ENCODE results near the gene WDR38.

Gene WDR38

DNA sequence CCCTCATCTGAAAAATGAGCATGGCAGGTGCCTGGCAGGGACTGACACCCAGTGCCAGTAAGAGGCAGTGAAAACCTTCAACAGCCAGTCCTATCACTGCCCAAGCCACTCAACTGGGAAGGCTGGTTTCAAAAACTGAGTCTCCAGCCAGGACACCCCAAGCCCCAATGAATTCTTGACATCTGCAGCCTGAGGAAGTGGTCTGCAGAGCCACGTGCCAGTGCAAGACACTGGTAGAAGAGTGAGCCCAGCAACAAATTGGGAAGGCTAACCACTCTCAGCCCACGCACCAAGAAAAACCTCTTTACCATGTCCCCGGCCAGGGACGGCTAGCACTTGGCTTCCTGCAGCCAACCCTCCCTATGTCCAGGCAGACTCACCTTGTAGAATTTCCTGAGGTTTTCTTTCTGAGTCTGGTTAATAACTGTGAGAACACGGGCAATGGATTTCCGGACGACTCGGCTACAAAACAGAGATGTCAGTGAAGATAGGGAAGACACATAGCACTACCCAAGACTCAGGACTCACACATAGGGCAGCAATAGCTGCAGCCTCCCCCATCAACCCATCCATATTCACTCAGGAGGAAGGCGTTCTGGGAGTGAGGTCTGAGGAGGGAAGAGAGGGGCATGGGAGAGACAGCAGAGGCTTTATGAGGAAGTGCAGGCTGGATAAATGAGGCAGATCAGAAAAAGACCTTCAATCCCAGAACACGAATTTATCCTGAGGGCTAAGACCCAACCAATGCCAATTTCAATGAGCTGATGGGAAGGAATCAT is 6.7 kb downstream of the WDR38 start:
- DNase-seq: no peak

DNA sequence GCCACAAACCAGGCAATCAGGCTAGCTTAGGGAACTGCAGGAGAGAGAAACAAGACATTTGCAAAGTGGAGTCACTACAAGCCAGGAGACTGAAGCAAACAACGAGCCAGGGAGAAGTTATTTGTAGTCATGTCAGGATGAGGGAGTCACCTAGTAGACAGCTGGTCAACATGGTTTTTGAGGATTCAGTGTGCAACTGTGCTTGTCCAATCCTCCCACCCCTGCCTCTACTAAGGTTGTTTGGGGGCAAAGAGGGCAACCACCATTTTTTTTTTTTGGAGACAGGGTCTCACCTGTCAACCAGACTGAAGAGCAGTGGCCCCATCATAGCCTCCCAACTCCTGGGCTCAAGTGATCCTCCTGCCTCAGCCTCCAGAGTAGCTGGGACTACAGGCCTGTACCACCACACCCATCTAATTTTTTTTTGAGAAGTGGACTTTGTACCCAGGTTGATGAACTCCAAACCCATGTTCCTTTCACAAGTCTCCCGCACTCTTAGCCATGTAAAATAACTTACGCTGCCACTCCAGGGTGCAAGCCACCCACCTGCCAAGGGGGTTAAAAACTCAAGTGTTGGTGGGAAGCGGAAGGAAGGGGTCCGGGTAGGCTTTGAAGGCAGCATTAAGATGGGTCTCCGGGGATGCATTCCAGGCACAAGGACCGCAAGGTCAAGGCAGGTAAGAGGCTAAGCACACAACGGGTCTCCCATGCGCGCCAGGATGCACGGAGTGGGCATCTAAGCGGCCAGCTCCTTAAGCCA is 7.5 kb downstream of the WDR38 start:
- DNase-seq: no peak

DNA sequence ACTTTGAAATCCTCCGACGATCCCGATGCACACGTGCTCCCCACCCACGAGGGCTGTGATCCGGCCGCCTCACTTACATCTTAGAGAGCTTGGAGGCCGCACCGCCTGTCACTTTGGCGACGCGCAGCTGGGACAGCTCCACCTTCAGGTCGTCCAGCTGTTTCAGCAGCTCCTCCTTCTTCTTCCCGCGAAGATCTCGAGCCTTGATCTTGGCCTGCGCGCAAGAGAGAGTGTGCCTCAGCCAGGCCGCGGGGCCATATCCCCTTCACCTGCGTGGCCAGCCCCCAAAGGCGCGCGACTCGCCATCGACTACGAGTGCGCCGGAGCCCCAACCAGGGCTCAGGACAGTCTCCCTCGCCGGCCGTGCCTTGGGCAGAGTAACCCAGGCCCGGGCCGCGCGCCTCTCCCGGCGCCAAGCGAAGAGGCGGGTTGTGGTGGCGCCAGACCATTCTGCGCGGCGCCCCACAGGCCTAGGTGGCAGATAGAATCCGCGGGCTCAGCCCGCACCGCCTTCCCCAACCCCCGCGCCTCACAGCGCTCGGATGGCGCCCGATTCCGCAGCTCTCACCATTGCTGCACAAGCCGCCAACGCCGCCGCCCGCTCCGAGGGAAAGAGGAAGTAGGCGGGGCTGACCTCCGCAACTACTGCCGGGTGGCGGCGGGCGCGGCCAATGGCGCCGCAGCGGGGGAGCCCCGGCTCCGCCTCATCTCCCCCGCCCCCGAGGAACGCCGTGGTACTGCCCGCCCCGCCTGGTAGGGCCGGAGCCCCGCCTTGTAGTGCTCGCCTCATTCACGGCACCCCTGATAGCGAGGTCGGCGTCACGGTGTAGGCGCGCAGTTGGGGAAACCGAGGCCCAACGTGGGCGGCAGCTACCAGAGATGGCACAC is 8.3 kb downstream of the WDR38 start, which contains the start of the genes ARPC5L and RPL35:
Gene ARPC5L, plus strand, starts transcription at position 789 of the 888 bp plus-strand sequence. CDS start 7,161 bp downstream, outside the sequence.
Gene RPL35, minus strand, starts transcription at position 616 of the 888 bp plus-strand sequence. Its CDS starts 45 bp downstream, at position 571.
- peak; percentile 58 for DNase-seq

DNA sequence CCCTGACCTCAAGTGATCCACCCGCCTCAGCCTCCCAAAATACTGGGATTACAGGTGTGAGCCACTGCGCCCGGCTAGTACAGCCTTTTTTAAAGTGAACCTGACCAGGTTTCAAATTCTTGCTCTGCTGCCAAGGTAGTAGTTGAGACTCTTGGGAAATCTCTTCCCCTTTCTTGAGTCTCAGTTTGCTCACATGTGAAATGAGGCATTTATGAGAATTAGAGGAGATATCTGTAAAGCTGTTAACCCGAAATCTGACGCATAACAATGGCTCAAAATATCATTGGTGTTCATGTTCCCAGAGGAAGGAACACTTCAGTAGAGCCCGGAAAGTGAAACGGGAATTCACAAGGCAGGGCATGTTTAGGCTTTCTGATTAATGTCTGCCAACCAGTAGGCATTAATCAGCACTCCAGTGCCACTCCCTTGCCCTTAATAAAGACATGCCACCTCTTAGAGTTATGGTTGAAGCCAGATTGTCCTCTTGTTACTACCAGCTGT is 10.2 kb downstream of the WDR38 start:
- no peak for DNase-seq

DNA sequence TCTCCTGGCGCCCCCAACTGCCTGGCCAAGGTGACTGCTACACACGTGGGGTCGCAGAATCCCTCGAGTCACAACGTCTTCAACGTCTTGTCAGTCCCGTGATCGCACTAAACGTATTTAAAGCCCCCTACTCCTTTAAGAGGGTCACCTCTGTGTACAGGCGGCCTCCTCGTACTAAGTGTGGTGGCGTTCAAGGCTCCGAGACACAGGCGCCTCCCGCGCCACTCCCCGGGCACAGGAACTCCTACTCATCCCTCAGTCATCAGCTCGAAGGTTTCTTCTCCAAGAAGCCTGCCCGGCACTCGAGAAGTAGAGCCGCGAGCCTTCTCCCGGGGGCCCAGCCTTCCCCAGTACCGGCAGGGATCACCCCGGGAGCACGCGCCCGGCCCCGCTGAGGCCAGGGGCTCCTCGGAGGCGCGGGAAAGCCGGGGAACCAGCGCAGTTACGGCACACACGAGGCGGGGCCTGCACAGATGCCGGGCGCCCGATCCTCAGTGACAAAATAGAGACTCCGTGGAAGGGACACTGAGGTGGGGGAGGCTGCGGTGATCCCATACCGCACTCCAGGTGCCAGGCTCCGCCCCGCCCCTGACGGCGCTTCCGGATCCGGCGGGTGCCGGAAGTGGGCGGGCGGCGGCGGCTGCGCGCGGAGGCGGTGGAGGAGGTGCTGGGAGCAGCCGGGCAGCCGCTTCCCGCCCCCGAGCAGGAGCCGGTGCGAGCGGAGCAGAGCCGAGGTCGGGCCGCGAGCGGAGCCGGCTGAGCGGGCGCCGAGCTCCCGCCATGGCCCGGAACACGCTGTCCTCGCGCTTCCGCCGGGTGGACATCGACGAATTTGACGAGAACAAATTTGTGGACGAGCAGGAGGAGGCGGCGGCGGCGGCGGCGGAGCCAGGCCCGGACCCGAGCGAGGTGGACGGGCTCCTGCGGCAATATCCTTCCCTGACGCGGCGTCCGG is 15.5 kb downstream of the WDR38 start:
- DNase-seq: no peak

DNA sequence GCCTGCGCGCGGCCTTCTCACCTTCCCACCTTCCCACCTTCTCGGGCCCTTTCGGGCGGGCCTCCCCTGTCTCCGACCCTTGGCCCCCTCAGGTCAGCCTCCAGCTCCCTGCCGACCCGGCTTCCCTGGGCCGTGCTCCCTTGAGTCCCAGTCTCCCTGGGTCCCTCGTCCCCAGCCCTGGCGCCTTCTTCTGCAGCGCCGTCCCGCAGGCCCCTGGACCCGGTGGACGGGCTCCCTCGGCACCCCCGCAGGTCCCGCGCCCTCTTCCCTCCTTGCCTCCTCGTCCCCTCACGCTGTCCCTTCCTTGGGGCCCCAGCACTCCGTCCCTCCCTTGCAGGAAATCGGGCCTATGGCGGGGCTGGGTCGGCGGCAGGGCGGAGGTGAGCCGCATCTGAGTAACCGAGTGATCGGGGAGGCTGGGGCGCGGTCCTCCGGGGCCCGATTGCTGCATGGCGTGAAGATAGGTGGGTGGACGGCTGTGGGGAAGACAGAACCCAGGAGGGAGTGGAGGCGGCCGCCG is 16.3 kb downstream of the WDR38 start:
- no peak for DNase-seq

DNA sequence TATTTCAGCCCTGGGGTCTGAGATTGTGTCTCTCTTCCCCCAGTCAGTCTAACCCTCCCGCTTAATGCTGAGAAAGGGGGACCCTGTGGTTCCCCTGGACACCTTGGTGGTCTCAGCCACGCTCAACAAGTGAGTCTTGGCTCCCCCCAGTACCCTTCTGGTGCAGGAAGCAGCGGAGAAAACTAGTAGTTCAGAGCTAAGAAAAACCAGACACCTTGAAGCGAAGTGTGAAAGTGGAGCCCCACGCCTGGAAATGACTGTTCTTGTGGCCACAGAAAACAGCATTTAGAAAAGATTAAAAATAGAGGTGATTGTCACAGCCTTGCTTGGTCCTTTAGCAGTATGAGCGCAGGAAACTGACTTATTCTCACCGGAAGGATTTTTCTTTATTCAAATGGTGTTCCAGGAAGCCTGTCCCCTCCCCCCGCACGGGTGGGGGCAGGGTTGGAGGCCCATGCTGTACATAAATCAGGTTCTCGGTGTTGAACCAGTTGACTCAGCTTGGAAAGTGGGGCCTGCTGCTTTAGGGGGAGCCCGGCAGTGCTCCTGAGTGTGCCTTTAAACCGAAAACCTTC is 16.8 kb downstream of the WDR38 start:
- DNase-seq: no peak

DNA sequence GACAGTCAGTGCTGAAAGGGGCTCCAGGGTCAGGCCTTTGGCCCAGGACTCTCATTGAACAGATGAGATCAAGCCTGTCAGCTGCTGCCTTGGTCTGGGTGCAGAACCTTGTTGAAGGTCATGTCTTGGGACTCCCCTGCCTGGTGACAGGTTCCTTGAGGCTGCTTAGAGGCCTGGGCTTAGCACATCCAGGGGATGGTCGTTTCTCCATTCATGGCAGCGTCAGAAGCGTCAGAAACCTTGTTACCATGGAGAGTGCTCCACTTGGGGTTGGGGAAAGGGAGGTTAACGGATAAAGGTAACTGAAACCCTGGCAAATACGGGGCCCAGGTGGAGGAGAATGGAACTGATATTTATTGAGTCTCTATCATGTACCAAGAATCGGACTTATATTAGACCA is 17.5 kb downstream of the WDR38 start:
- DNase-seq: no peak

DNA sequence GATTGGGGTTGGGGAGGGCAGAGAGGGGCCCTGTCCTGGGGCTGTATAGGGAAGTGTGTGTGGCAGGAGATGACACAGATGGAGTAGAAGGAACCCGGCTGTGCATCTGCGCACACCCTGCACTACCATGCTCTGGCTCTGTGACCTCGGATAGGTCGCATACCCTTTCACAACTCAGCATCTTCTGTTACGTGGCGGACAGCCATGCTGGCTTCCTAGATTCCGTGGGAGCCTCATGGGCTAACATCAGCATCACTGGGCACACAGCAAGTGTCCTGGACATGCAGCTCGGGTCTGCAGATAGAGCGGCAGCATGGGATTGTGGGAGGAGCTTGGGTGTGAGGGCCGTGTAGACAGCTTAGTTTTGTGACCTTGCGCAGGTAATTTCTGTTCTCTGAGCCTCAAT is 17.9 kb downstream of the WDR38 start:
- DNase-seq: no peak

DNA sequence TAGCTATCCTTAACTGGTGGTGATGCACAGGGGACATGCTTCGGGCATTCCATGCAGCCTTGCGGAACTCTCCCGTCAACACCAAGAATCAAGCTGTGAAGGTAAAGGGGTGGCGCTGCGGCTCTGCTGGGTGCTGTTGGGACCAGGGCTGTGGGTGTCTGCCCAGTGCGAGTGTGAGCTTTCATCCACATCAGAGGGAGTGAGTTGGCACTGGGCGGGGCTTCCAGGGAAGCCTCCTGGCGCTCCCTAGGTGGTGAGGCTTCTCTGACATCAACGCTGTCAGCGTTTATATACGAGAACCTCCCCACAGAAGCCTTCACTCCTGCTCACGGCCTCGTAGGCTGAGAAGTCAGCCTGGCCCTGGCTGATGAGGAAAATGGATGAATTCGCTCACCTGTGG is 20.4 kb downstream of the WDR38 start:
- no peak for DNase-seq

DNA sequence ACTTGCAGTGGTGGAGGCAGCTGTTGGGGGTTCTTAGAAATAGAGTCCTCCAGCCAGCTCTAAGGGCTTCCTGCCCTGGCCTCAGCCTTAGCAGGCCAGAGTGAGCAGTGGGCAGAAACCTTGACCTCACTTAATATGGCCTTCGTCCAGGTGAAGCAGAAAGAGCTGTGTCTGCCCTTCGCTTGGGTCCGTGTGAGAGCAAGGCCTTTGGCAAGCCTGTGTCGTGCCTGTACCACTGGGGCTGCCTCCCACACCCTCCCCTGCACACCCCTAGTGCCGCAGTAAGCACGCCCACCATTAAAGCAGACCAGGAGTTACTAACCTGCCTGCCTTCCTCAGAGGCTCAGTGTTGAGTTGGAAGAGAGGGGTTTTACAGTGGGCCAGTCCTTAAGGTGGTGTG is 22.2 kb downstream of the WDR38 start:
- no peak for DNase-seq

DNA sequence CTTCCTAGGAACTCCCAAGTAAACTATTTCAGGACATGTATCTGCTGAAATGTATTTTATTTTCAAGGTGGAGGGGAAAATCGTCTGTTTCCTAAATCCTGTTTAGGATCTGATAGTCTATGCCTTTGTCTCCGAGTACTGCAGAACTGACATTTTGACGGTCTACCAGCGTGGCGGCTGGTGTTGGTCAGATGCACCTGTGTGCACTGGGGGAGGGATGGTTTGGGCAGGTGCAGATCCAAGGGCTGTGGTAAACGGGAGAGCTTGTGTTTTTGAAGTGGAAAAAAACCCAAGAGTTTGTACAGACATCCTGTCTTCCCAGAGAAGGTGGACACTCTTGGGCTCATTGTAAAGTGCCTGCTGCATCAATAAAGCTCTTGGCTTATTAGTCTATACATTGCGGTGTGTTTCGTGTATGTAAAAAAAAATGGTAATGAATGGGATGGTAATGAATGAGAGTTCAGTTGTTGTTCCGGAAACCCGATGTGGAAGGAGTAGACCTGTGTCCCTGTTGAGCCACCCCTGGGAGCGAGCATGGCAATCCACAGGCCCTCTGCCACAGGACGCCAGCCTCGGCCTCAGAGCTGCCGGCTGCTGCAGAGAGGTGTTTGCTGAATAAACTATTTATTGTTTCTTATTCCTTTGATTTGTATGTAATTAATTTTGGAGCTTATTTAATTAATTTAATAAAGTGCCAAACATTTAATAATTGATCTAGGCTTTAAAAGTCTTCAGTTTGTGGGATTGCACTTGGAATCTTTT is 23.9 kb downstream of the WDR38 start:
- DNase-seq: no peak

DNA sequence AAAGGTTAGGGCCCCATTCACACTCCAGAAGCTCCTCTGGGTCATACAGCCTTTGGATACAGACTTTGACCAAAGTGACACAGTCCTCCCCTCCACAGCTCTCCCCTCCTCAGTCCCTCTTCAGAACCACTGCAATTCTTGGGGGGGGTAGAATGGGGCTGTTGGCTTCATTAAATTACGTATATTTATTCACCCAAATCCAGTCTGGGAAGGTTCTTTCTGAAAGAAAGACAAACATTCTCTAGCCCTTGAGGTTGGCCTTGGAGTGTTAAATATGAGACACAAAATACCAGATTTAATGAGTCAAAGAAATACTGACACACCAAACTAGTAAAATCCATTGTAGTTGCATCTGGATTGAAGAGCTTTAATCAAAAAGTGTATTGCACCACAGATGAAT is 24.8 kb downstream of the WDR38 start:
- no peak for DNase-seq

DNA sequence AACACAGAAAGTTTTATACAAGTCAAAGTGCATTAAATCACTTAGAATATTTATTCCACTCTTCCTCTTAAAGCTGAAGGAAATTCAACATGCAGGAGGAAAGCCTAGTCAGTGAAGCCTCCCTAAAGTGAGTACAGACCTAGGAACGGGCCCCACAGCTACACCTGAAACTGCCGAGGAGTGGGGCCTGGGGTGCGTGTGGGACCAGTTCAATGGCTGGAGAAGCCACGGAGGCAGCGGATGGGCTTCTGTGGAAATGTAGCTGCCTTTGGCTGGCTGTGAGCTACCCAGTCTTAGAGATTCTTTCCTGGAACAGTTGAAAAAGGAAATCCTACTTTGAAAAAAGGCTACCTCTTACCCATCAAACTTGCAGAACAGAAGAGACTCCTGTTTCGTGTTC is 25.3 kb downstream of the WDR38 start:
- DNase-seq: no peak

DNA sequence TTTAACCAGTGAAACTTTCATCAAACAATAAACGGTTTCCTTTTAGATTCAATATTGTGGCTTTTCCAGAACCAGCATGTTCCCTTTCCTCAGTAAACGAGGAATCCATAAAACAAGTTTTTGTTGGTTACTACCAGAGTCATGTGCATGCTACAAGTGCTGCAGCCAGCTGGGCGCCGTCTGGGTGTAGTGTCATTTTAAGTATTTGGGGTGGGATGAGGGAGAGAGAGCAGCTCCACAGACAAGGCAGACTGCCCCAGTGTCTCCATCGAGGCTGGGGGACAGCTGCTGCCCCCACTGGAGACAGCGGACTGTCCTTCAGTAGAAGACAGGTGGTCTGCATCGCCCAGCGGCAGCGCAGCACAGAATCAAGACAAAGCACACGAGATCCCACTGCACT is 26.0 kb downstream of the WDR38 start:
- DNase-seq: no peak

DNA sequence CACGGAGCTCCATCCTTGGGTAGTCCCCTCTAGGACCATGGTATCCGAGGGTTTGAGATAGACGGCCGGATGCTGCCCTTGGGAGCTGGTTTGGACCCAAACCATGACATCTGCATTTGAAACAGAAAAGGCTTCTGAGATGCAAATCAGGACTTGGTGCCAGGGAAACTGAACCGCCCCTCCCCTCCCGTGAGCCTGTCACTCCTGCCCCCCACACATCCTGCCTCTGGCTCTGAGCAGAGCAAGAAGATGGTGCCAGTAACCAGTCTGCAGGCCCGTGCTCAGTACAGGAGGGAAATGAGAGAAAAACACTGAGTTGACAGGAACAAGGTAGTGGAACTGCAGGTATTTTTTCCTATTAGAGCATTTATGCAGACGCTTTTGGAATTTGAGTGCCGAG is 27.2 kb downstream of the WDR38 start:
- DNase-seq: no peak

DNA sequence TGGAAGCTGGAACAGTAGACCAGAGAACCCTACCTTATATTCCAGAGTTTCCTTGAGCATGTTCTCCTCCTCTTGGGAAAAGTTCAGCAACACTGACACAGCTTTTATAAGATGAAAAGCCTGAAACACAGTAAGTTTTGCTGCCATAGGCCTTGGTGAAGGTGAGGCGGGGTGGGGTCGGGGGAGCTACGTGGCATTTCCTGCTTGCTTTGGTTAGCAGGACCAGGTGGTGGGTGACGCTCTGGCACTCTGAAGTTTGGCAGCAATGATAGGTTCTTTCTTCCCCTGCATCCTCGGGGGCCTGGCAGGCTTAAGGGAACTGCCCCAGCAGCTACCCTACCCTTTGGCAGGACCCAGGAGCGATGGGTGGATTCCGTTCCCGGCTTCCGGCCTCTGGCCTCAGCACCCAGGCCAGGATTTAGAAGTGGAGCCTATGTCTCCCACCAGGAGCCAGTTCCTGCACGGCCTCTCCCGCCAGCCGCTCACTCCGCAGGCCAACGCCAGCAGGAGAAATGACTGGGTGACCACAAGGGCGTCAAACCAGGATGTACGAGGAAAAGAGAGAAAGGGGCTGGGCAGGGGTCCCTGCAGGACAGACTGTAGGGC is 28.0 kb downstream of the WDR38 start:
- no peak for DNase-seq

DNA sequence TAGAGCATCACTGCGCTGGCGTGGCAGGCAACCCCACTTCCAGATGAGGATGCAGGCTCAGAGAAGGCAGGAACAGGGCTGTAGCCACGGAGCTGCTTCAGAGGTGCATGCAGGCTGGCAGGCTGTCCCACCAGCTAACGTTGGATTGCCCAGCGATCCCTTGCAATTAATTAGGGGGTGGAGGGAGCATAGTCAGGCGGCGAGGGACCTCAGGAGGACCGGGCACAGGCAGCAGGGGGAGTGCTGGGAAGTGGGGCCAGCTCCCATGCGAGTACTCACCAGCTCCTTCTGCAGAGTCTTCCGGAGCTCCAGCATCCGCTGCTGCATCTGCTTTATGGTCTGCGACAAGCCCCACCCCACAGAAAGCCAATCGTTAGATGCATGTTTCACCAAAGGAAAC is 29.0 kb downstream of the WDR38 start:
- DNase-seq: no peak

DNA sequence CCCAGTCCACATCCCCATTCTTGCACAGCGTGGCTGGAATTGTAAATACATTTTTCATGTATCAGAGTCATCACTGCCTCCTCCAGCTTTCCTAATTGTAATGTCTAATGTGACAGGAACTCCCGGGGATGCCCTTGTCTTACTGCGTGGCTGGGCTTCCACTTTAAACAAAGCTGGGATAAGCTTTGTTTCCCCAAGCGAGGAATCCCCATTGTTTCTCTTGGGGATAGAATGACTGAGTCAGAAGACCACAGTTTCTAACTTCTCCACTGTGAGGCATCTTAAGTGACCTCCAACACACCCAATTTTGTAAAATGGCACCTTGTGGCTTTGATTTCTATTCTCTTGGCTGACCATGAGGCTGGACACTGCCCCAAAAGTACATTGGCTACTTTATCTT is 31.1 kb downstream of the WDR38 start:
- no peak for DNase-seq

DNA sequence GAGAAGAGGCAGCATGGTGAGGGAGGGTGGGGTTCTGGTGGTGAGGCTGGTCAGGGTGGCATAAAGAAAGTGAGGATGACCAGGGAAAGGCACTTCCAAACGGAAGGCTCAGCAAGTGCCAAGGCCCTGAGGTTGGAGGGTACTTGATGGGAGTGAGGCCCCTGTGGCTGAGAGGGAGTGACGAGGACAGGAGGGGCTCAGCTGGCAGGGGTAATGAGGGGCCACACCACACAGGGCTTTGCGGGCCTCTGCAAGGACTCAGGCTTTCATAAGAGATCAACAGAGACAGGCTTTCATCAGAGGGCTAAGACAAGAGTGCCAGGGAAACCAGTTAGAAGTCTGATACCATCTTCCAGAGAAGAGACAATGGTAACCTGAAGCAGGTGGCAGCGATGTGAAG is 32.3 kb downstream of the WDR38 start:
- DNase-seq: no peak
